Measurements from ENCODE around the gene CRELD1.
"Not testable (repeated sequence)": the region's sequence is repeated elsewhere in the genome, so short reads cannot be mapped to it uniquely, and the experiment has no call there.

CRELD1 gene

DNA sequence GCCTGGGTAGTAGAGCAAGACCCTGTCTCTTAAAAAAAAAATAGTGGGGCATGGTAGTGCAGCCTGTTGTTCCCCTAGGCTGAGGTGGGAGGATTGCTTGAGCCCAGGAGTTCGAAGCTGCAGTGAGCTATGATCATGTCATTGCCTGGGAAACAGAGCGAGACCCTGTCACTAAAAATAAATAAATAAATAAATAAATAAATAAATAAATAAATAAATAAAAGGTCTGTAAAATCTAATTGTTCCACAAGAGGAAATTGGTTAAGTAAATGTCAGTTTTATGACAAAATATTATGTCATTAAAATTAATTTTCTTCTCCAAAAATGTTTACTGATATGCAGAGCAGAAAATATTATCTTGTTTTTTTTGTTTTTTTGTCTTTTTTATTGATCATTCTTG lies 5.3 kb downstream of the CRELD1 start:
- Histone ChIP-seq H3K4me1 (ENCODE audit: control insufficient read depth in 1 of 2, insufficient read depth in 2 of 2, low read length in 2 of 2) (peaks cover 15 to 17% of the 10 kb centered on the region in 2 donors), H3K27me3 (ENCODE audit: low read depth, low read length) (no peaks in the 10 kb centered on the region), H3K9me3 (ENCODE audit: control insufficient read depth in 1 of 2, low read length in 2 of 2) (no peaks in the 10 kb centered on the region), H3K27ac (ENCODE audit: low read length) (no peak overlapping the region), H3K4me3 (ENCODE audit: low read depth in 1 of 2, low read length in 2 of 2) (no peak overlapping the region), H3K36me3 (ENCODE audit: control insufficient read depth in 1 of 2, insufficient read depth in 2 of 2, low read length in 2 of 2) (peaks cover 21 to 35% of the 10 kb centered on the region in 2 donors)

DNA sequence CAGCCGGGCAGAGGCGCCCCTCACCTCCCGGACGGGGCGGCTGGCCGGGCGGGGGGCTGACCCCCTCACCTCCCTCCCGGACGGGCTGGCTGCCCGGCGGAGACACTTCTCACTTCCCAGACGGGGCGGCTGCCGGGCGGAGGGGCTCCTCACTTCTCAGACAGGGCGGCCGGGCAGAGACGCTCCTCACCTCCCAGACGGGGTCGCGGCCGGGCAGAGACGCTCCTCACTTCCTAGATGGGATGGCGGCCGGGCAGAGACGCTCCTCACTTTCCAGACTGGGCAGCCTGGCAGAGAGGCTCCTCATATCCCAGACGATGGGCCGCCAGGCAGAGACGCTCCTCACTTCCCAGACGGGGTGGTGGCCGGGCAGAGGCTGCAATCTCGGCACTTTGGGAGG lies 6.3 kb downstream of the CRELD1 start:
- H3K4me1 ChIP-seq (ENCODE audit: control insufficient read depth in 1 of 2, insufficient read depth in 2 of 2, low read length in 2 of 2); H3K9me3 ChIP-seq (ENCODE audit: control insufficient read depth in 1 of 2, low read length in 2 of 2); H3K27me3 ChIP-seq (ENCODE audit: low read depth, low read length); H3K27ac ChIP-seq (ENCODE audit: low read length); H3K4me3 ChIP-seq (ENCODE audit: low read depth in 1 of 2, low read length in 2 of 2): not testable (repeated sequence)
- peaks cover 23 to 38% of the 10 kb centered on the region in 2 donors for H3K36me3 ChIP-seq (ENCODE audit: control insufficient read depth in 1 of 2, insufficient read depth in 2 of 2, low read length in 2 of 2)

DNA sequence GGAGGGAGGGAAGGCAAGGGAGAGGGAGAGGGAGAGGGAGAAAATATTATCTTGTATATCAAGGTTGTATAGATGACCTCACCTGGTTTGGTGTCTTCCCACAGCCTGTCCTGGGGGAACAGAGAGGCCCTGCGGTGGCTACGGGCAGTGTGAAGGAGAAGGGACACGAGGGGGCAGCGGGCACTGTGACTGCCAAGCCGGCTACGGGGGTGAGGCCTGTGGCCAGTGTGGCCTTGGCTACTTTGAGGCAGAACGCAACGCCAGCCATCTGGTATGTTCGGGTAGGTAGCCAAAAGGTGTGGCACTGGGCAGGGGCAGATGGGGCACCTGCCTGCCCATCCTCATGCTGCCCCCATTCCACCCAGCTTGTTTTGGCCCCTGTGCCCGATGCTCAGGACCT lies 7.1 kb downstream of the CRELD1 start:
- H3K36me3 ChIP-seq (ENCODE audit: control insufficient read depth in 1 of 2, insufficient read depth in 2 of 2, low read length in 2 of 2), result peaks cover 17 to 38% of the 10 kb centered on the region in 2 donors
- peaks cover under 1% of the 10 kb centered on the region in 2 donors for H3K4me1 ChIP-seq (ENCODE audit: control insufficient read depth in 1 of 2, insufficient read depth in 2 of 2, low read length in 2 of 2)

DNA sequence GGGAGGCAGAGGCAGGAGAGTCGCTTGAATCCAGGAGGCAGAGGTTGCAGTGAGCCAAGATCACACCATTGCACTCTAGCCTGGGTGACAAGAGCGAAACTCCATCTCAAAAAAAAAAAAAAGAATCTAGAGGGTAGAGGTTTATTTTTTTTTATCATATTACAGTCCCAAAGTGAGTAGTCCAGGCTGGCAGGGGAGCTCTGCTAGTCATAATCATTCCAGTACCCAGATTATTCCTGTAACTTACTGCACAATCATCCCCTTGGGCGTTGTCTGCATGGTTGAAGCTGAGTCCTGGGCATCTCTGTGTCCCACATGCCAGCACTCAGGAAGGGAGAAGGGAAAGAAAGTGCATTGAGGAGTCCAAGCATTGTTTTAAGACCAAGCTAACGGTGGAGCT lies 8.5 kb downstream of the CRELD1 start:
- Histone ChIP-seq H3K9me3 (ENCODE audit: control insufficient read depth in 1 of 2, low read length in 2 of 2) (no peaks in the 10 kb centered on the region), H3K27me3 (ENCODE audit: low read depth, low read length) (no peaks in the 10 kb centered on the region), H3K4me3 (ENCODE audit: low read depth in 1 of 2, low read length in 2 of 2) (no peak overlapping the region), H3K36me3 (ENCODE audit: control insufficient read depth in 1 of 2, insufficient read depth in 2 of 2, low read length in 2 of 2) (peaks cover 10 to 38% of the 10 kb centered on the region in 2 donors), H3K4me1 (ENCODE audit: control insufficient read depth in 1 of 2, insufficient read depth in 2 of 2, low read length in 2 of 2) (no peaks in the 10 kb centered on the region), H3K27ac (ENCODE audit: low read length) (no peak overlapping the region)

More for the DNA sequence above, 7.1 kb downstream of the CRELD1 start:
- Histone ChIP-seq H3K27ac (ENCODE audit: low read length) (no peak overlapping the region), H3K27me3 (ENCODE audit: low read depth, low read length) (no peaks in the 10 kb centered on the region), H3K4me3 (ENCODE audit: low read depth in 1 of 2, low read length in 2 of 2) (no peak overlapping the region), H3K9me3 (ENCODE audit: control insufficient read depth in 1 of 2, low read length in 2 of 2) (no peaks in the 10 kb centered on the region)

DNA sequence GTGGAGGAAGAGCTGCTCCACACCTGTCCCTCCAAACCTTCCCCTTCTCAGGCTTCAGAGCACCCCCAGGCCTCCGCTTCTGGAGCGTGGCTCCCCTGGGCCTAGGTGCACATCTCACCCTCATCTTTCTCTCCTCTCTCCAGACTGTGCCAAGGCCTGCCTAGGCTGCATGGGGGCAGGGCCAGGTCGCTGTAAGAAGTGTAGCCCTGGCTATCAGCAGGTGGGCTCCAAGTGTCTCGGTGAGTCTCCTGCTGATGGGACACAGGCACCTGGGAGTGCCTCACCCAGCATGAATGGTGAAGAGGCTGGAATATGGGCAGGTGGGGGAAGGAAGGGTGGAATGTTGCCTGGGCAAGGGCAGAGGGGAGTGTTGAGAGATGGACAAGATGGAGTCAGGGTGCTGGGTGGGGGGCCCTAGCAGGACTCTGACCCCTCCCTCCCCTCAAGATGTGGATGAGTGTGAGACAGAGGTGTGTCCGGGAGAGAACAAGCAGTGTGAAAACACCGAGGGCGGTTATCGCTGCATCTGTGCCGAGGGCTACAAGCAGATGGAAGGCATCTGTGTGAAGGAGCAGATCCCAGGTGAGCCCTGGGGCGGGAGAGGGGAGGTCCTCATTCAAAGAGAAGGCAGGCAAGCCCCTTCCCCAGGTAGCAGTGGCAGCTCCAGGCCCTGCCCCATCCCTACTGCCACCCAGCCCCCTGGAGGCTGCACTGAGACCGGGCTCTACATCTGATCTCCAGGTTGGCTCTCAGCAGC lies 9.5 kb downstream of the CRELD1 start:
- no peaks in the 10 kb centered on the region for H3K9me3 ChIP-seq (ENCODE audit: control insufficient read depth in 1 of 2, low read length in 2 of 2)
- H3K4me1 ChIP-seq (ENCODE audit: control insufficient read depth in 1 of 2, insufficient read depth in 2 of 2, low read length in 2 of 2), result peaks cover 0 to 4% of the 10 kb centered on the region in 2 donors
- no peaks in the 10 kb centered on the region for H3K27me3 ChIP-seq (ENCODE audit: low read depth, low read length)
- H3K36me3 ChIP-seq (ENCODE audit: control insufficient read depth in 1 of 2, insufficient read depth in 2 of 2, low read length in 2 of 2), result peaks cover 5 to 30% of the 10 kb centered on the region in 2 donors
- H3K4me3 ChIP-seq (ENCODE audit: low read depth in 1 of 2, low read length in 2 of 2), result no peak overlapping the region
- no peak overlapping the region for H3K27ac ChIP-seq (ENCODE audit: low read length)

DNA sequence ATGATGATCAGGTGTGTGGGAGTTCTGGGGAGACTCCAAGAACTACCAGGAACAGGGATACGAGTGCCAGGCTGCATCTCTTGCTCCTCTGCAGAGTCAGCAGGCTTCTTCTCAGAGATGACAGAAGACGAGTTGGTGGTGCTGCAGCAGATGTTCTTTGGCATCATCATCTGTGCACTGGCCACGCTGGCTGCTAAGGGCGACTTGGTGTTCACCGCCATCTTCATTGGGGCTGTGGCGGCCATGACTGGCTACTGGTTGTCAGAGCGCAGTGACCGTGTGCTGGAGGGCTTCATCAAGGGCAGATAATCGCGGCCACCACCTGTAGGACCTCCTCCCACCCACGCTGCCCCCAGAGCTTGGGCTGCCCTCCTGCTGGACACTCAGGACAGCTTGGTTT lies 10.6 kb downstream of the CRELD1 start:
- Histone ChIP-seq H3K27ac (ENCODE audit: low read length) (no peak overlapping the region), H3K9me3 (ENCODE audit: control insufficient read depth in 1 of 2, low read length in 2 of 2) (no peaks in the 10 kb centered on the region), H3K4me1 (ENCODE audit: control insufficient read depth in 1 of 2, insufficient read depth in 2 of 2, low read length in 2 of 2) (peaks cover 0 to 4% of the 10 kb centered on the region in 2 donors), H3K36me3 (ENCODE audit: control insufficient read depth in 1 of 2, insufficient read depth in 2 of 2, low read length in 2 of 2) (peaks cover 5 to 26% of the 10 kb centered on the region in 2 donors), H3K4me3 (ENCODE audit: low read depth in 1 of 2, low read length in 2 of 2) (no peak overlapping the region), H3K27me3 (ENCODE audit: low read depth, low read length) (no peaks in the 10 kb centered on the region)

GRCh38 chr3:9945358-9945757 lies 11.7 kb downstream of the CRELD1 start:
- no peaks in the 10 kb centered on the region for H3K27me3 ChIP-seq (ENCODE audit: low read depth, low read length)
- H3K9me3 ChIP-seq (ENCODE audit: control insufficient read depth in 1 of 2, low read length in 2 of 2), result no peaks in the 10 kb centered on the region
- H3K27ac ChIP-seq (ENCODE audit: low read length), result no peak overlapping the region
- peaks cover 0 to 4% of the 10 kb centered on the region in 2 donors for H3K4me1 ChIP-seq (ENCODE audit: control insufficient read depth in 1 of 2, insufficient read depth in 2 of 2, low read length in 2 of 2)
- no peak overlapping the region for H3K4me3 ChIP-seq (ENCODE audit: low read depth in 1 of 2, low read length in 2 of 2)
- H3K36me3 ChIP-seq (ENCODE audit: control insufficient read depth in 1 of 2, insufficient read depth in 2 of 2, low read length in 2 of 2), result peaks cover 5 to 30% of the 10 kb centered on the region in 2 donors

- no peaks in the 10 kb centered on the region for H3K27me3 ChIP-seq (ENCODE audit: low read depth, low read length)
- peaks cover 5 to 23% of the 10 kb centered on the region in 2 donors for H3K36me3 ChIP-seq (ENCODE audit: control insufficient read depth in 1 of 2, insufficient read depth in 2 of 2, low read length in 2 of 2)
- no peaks in the 10 kb centered on the region for H3K9me3 ChIP-seq (ENCODE audit: control insufficient read depth in 1 of 2, low read length in 2 of 2)
- H3K27ac ChIP-seq (ENCODE audit: low read length), result peak overlapping the region; percentile 31
- peaks cover 0 to 8% of the 10 kb centered on the region in 2 donors for H3K4me1 ChIP-seq (ENCODE audit: control insufficient read depth in 1 of 2, insufficient read depth in 2 of 2, low read length in 2 of 2)
- peak overlapping the region; percentile 61 to 71 for H3K4me3 ChIP-seq (ENCODE audit: low read depth in 1 of 2, low read length in 2 of 2)
Observed at GRCh38 chr3:9946112-9947024, 12.7 kb downstream of the CRELD1 start.

GRCh38 chr3:9947025-9947995 lies 13.7 kb downstream of the CRELD1 start:
- no peaks in the 10 kb centered on the region for H3K9me3 ChIP-seq (ENCODE audit: control insufficient read depth in 1 of 2, low read length in 2 of 2)
- no peaks in the 10 kb centered on the region for H3K27me3 ChIP-seq (ENCODE audit: low read depth, low read length)
- H3K36me3 ChIP-seq (ENCODE audit: control insufficient read depth in 1 of 2, insufficient read depth in 2 of 2, low read length in 2 of 2), result peaks cover 5 to 23% of the 10 kb centered on the region in 2 donors
- H3K27ac ChIP-seq (ENCODE audit: low read length), result no peak overlapping the region
- peaks cover 0 to 17% of the 10 kb centered on the region in 2 donors for H3K4me1 ChIP-seq (ENCODE audit: control insufficient read depth in 1 of 2, insufficient read depth in 2 of 2, low read length in 2 of 2)
- H3K4me3 ChIP-seq (ENCODE audit: low read depth in 1 of 2, low read length in 2 of 2), result peak overlapping the region; percentile 61 to 71

- no peaks in the 10 kb centered on the region for H3K27me3 ChIP-seq (ENCODE audit: low read depth, low read length)
- H3K4me1 ChIP-seq (ENCODE audit: control insufficient read depth in 1 of 2, insufficient read depth in 2 of 2, low read length in 2 of 2), result peaks cover 0 to 20% of the 10 kb centered on the region in 2 donors
- no peak overlapping the region for H3K4me3 ChIP-seq (ENCODE audit: low read depth in 1 of 2, low read length in 2 of 2)
- no peaks in the 10 kb centered on the region for H3K9me3 ChIP-seq (ENCODE audit: control insufficient read depth in 1 of 2, low read length in 2 of 2)
- no peak overlapping the region for H3K27ac ChIP-seq (ENCODE audit: low read length)
- peaks cover 5 to 10% of the 10 kb centered on the region in 2 donors for H3K36me3 ChIP-seq (ENCODE audit: control insufficient read depth in 1 of 2, insufficient read depth in 2 of 2, low read length in 2 of 2)
Observed at GRCh38 chr3:9948586-9948985, 15.0 kb downstream of the CRELD1 start.

All from muscle layer of duodenum (tissue), 2 donors.